ENCODE data around the gene TSEN54.

The TSEN54 gene

DNA sequence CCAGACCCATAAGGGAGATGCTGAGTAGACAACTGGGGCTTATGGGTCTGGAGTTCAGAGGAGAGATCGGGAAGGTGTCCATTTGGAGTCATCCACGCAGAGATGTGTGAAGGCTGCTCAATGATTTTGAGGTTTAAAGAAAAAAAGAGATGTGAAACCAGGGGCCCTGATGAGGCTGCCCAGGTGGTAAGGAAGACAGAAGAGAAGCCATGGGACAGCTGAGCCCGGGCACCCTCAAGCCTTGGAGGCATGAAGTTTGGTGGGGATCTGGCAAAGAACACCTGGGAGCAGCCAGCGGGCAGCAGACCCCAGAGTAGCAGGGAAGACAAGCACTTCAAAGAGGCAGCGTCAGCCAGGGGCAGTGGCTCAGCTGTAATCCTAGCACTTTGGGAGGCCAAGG is 50.5 kb downstream of the TSEN54 start:
- no peak for DNase-seq

DNA sequence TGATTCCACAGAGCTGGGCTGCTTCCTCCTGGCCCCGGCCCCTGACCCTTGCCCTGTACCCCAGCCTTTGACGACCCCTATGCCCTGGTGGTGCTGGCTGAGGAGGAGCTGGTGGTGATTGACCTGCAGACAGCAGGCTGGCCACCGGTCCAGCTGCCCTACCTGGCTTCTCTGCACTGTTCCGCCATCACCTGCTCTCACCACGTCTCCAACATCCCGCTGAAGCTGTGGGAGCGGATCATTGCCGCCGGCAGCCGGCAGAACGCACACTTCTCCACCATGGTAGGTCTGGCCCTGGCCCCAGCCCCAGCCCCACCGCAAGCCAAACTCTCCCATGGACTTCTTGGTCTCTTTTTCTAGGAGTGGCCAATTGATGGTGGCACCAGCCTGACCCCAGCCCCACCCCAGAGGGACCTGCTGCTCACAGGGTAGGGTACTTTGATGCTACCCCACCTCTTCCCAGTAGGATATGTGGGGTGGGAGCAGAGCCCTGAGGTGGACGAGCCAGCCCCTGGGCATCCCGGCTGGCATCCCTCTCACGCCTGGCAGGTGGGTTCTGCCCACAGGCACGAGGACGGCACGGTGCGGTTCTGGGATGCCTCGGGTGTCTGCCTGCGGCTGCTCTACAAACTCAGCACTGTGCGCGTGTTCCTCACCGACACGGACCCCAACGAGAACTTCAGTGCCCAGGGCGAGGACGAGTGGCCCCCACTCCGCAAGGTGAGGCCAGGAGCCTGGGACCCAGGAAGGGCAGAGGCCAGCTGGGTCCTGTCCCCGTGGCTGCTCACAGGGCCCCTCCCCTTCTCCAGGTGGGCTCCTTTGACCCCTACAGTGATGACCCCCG is 52.3 kb downstream of the TSEN54 start:
- DNase-seq: no peak

DNA sequence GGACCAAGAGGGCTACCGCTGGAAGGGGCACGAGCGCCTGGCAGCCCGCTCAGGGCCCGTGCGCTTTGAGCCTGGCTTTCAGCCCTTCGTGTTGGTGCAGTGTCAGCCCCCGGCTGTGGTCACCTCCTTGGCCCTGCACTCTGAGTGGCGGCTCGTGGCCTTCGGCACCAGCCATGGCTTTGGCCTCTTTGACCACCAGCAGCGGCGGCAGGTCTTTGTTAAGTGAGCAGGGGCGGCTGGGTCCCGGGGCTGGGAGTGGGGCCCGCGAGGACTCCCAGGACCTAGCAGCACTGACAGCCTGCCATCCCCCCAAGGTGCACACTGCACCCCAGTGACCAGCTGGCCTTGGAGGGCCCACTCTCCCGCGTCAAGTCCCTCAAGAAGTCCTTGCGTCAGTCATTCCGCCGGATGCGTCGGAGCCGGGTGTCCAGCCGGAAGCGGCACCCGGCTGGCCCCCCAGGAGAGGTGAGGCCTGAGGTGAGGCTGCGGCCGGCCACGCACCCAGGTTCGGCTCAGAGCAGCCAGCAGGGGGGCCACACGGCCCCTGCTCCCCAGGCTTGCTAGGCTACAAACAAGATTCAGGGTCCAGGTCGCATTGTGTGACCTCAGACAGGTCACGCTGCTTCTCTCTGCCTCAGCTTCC is 53.8 kb downstream of the TSEN54 start:
- no peak for DNase-seq

DNA sequence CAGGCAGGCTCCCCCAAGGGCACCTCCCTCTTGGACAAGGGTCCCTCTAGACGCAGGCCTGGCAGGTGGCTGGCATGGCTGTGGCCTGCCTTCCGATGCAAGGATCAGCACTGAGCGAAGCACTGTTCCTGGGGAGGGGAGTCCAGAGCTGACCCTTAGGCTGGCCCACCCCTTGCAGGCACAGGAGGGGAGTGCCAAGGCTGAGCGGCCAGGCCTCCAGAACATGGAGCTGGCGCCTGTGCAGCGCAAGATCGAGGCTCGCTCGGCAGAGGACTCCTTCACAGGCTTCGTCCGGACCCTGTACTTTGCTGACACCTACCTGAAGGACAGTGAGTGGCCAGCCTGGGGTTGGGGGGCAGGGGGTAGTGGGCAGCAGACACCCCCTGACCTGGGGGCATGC is 54.4 kb downstream of the TSEN54 start:
- DNase-seq: no peak

DNA sequence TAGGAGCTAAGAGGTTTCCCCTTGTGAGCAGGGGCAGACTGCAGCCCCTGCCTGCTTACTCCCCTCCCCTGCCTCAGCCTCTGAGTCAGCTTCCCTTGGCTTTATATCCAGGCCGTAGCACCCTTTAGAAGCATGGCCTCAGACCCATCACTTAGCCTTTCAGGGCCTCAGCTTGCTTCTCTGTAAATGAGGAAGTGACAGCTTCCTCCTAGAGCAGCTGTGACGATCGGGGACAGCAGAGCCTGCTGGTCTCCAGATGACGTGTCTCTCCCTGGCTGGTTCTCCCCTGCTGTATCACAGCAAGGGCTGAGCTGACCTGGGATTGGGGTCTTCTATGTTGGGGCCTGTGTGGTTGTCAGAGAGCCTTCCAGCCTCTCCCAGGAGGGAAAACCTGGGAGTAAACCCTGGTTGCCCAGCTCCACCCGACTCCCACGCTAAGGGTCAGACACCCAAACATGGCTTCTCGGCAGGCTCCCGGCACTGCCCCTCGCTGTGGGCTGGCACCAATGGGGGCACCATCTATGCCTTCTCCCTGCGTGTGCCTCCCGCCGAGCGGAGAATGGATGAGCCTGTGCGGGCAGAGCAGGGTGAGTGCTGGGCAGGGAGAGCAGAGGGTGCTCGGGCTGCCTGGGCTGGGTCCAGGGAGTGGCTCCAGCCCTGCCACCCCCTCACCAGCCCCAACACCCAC is 55.0 kb downstream of the TSEN54 start:
- DNase-seq: no peak

DNA sequence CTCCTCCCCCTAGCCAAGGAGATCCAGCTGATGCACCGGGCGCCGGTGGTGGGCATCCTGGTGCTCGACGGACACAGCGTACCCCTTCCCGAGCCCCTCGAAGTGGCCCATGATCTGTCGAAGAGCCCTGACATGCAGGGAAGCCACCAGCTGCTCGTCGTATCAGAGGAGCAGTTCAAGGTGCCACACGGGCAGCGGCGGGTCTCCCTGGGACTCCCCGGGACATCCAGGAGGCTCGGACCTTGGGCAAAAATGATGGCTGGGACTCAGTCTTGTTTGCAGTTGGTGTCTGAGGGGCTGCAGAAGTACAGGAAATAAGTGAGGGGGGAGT is 55.5 kb downstream of the TSEN54 start:
- no peak for DNase-seq

DNA sequence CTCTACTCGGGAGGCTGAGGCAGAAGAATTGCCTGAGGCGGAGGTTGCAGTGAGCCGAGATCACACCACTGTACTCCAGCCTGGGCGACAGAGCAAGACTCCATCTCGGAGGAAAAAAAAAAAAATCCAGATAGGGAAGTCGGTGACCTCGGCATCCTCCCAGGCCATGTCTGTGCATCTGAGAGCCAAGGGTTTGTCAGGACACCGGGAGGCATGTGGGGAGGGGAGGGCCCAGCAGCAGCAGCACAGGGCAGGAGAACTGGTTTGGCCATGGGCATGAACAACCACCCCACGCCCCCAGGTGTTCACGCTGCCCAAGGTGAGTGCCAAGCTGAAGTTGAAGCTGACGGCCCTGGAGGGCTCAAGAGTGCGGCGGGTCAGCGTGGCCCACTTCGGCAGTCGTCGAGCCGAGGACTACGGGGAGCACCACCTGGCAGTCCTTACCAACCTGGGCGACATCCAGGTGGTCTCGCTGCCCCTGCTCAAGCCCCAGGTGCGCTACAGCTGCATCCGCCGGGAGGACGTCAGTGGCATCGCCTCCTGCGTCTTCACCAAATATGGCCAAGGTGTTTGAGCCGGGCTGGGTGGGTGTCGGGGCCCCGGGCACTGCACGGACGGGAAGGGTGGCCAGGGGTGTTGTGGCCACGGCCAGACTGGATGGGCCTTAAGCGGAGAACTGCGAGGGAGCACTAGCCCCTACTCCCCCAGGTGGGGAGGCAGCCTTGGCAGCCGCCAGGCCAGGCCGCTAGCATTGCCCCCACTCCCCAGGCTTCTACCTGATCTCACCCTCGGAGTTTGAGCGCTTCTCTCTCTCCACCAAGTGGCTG is 56.6 kb downstream of the TSEN54 start:
- no peak for DNase-seq

DNA sequence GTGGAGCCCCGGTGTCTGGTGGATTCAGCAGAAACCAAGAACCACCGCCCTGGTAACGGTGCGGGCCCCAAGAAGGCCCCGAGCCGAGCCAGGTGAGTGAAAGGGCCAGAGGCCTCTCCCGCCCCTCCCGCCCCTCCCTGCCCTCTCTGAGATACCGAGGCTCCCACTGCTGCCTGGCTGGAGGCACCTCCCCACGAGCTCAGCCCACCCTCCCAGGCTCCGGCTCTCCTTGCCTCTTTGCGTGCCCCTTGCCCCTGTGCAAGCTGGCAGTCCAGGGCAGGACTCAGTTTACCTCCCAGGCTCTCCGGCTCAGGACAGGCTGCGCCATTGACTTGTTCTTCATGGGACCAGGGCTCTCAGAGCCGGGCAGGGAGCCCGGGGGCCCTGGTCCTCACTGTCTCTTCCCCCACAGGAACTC is 57.2 kb downstream of the TSEN54 start:
- no peak for DNase-seq

DNA sequence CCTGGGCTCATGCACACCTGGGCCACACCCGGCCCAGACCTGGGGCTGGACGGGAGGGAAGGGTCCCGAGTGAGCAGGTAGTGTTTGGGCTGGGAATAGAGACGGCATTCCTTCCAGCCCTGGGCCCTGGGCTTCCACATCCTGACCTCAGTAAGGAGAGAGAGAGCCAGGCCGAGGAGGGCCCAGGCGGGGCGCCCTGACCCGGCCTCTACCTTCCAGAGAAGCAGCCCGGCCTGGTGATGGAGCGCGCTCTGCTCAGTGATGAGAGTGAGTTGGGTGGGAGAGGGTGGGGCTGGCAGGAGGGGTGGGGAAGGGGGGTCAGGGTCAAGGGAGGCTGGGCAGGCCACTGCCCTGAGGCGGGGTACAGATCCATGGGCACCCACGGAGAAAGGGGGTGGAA is 57.7 kb downstream of the TSEN54 start:
- DNase-seq: no peak

Measured in stimulated activated CD4-positive, alpha-beta T cell treated with anti-CD3 and anti-CD28 coated beads, Interleukin-2, amount 100 ng/mL, for 24 hours (primary cell).